Measurements from ENCODE around the gene HBEGF. TPM values are rescaled to one million over a fixed set of nuclear protein-coding genes. Genes with fewer than 3 reads are reported as not detected.
A peak's percentile ranks its signal among the peaks of the same experiment; 100 is the strongest.

HBEGF gene
- total and polyA plus RNA-seq, 2 experiments from 2014 or later: 4.9 to 9.5 TPM

GRCh38 chr5:140299056-140299455 lies 47.3 kb downstream of the HBEGF start:
- TF ChIP-seq EZH2phosphoT487 (IDR thresholded peaks at IDR 0.05; ENCODE audit: insufficient read depth, low read depth): no peak
- TF ChIP-seq EZH2 (IDR thresholded peaks at IDR 0.05; ENCODE audit: insufficient read depth, poor library complexity, severe bottlenecking): no peak
- in situ Hi-C loops (cut with MboI): no loop called here
- H3K9ac ChIP-seq: peak overlapping the region; percentile 22; the same call in 1 of the 2 replicates
- no peak for DNase-seq
- no peaks in the 10 kb centered on the region for H3K9me3 ChIP-seq (ENCODE audit: low read depth)
- no peaks in the 10 kb centered on the region for H3K9me2 ChIP-seq (ENCODE audit: insufficient read depth)
- no peak overlapping the region for H2AFZ ChIP-seq
- H3K4me3 ChIP-seq: no peak overlapping the region
- H3K4me2 ChIP-seq (ENCODE audit: unreplicated experiment): peak overlapping the region; percentile 43
- H3K4me1 ChIP-seq (ENCODE audit: insufficient read depth): peaks cover 68% of the 10 kb centered on the region
- peak overlapping the region; percentile 57 for H3K27ac ChIP-seq
- H3K79me2 ChIP-seq (ENCODE audit: insufficient read depth): peaks cover 77% of the 10 kb centered on the region
- H3K36me3 ChIP-seq (ENCODE audit: low read depth): 0 out of 2 replicates have a peak, but pooled peaks cover 7% of the 10 kb centered on the region
- peaks cover 68% of the 10 kb centered on the region for H3F3A ChIP-seq (ENCODE audit: insufficient read depth)
- 82 to 89% methylated on average over 5 of the region's 5 CpGs for WGBS, 2 experiments (ENCODE audit: low coverage in 1 of 2, low lambda C conversion rate in 2 of 2, missing lambda C conversion rate in 2 of 2)
- H3K27me3 ChIP-seq (replicated peaks; ENCODE audit: insufficient read depth): no peaks in the 10 kb centered on the region
- no peaks in the 10 kb centered on the region for H4K20me1 ChIP-seq (ENCODE audit: insufficient read depth)

DNA sequence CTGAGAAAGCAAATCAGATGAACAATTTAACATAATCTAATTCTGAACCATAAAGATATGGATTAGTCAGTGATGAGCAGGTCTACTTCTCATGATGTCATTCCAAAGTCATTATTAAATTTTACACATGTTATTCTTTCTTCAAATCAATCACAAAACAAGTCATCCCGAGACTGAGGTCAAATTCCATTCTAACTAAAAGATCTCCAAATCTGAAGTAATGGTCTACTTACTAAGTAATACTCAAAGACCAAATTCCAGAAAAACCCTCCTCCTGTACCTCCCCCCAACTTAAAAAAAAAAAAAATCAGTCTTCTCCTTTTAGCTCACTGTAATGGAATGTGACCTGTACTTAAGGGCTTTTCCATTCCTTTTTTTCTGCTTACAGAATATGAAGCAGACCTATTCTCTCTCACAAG lies 48.2 kb downstream of the HBEGF start:
- Histone ChIP-seq H3K9ac (no peak overlapping the region), H3K9me2 (ENCODE audit: insufficient read depth) (no peaks in the 10 kb centered on the region), H3K4me3 (no peak overlapping the region), H4K20me1 (ENCODE audit: insufficient read depth) (no peaks in the 10 kb centered on the region), H3F3A (ENCODE audit: insufficient read depth) (peaks cover 68% of the 10 kb centered on the region), H3K4me1 (ENCODE audit: insufficient read depth) (peaks cover 76% of the 10 kb centered on the region), H3K4me2 (ENCODE audit: unreplicated experiment) (peak overlapping the region; percentile 43), H3K36me3 (ENCODE audit: low read depth) (0 out of 2 replicates have a peak, but pooled peaks cover 7% of the 10 kb centered on the region), H3K27ac (peak overlapping the region; percentile 57), H3K79me2 (ENCODE audit: insufficient read depth) (peaks cover 85% of the 10 kb centered on the region), H2AFZ (no peak overlapping the region), H3K27me3 (replicated peaks; ENCODE audit: insufficient read depth) (no peaks in the 10 kb centered on the region), H3K9me3 (ENCODE audit: low read depth) (no peaks in the 10 kb centered on the region)
- 7 to 11% methylated on average over 1 of the region's 1 CpG for WGBS, 2 experiments (ENCODE audit: low coverage in 1 of 2, low lambda C conversion rate in 2 of 2, missing lambda C conversion rate in 2 of 2)
- peak; percentile 74 for DNase-seq
- in situ Hi-C loops (cut with MboI): no loop called here
- TF ChIP-seq EZH2phosphoT487 (IDR thresholded peaks at IDR 0.05; ENCODE audit: insufficient read depth, low read depth): no peak
- TF ChIP-seq EZH2 (IDR thresholded peaks at IDR 0.05; ENCODE audit: insufficient read depth, poor library complexity, severe bottlenecking): no peak

- Histone ChIP-seq H3K27ac (peak overlapping the region; percentile 57; the same call in 1 of the 2 replicates), H3K79me2 (ENCODE audit: insufficient read depth) (peaks cover 88% of the 10 kb centered on the region)
- WGBS, 2 experiments (ENCODE audit: low coverage in 1 of 2, low lambda C conversion rate in 2 of 2, missing lambda C conversion rate in 2 of 2): 94 to 96% methylated on average over 5 of the region's 5 CpGs
Observed at GRCh38 chr5:140297283-140297682, 49.1 kb downstream of the HBEGF start.

GRCh38 chr5:140296289-140296688 lies 50.1 kb downstream of the HBEGF start:
- Histone ChIP-seq H4K20me1 (ENCODE audit: insufficient read depth) (no peaks in the 10 kb centered on the region), H3K27me3 (replicated peaks; ENCODE audit: insufficient read depth) (no peaks in the 10 kb centered on the region), H3K79me2 (ENCODE audit: insufficient read depth) (peaks cover 88% of the 10 kb centered on the region), H2AFZ (no peak overlapping the region), H3K9me3 (ENCODE audit: low read depth) (no peaks in the 10 kb centered on the region), H3K4me3 (no peak overlapping the region), H3K27ac (no peak overlapping the region), H3K36me3 (ENCODE audit: low read depth) (0 out of 2 replicates have a peak, but pooled peaks cover 7% of the 10 kb centered on the region), H3K9me2 (ENCODE audit: insufficient read depth) (no peaks in the 10 kb centered on the region), H3K4me2 (ENCODE audit: unreplicated experiment) (no peak overlapping the region), H3K9ac (no peak overlapping the region), H3F3A (ENCODE audit: insufficient read depth) (peaks cover 67% of the 10 kb centered on the region), H3K4me1 (ENCODE audit: insufficient read depth) (peaks cover 76% of the 10 kb centered on the region)
- in situ Hi-C loops (cut with MboI): no loop called here
- 91% methylated on average over 3 of the region's 3 CpGs for WGBS, 2 experiments (ENCODE audit: low coverage in 1 of 2, low lambda C conversion rate in 2 of 2, missing lambda C conversion rate in 2 of 2)
- DNase-seq: no peak
- no peak for TF ChIP-seq EZH2phosphoT487 (IDR thresholded peaks at IDR 0.05; ENCODE audit: insufficient read depth, low read depth)
- TF ChIP-seq EZH2 (IDR thresholded peaks at IDR 0.05; ENCODE audit: insufficient read depth, poor library complexity, severe bottlenecking): no peak

More at GRCh38 chr5:140297283-140297682, 49.1 kb downstream of the HBEGF start:
- Histone ChIP-seq H2AFZ (no peak overlapping the region), H3K36me3 (ENCODE audit: low read depth) (0 out of 2 replicates have a peak, but pooled peaks cover 7% of the 10 kb centered on the region), H3K4me3 (no peak overlapping the region), H3K9me2 (ENCODE audit: insufficient read depth) (no peaks in the 10 kb centered on the region), H3K4me1 (ENCODE audit: insufficient read depth) (peaks cover 85% of the 10 kb centered on the region), H3K9ac (no peak overlapping the region), H3F3A (ENCODE audit: insufficient read depth) (peaks cover 67% of the 10 kb centered on the region), H3K9me3 (ENCODE audit: low read depth) (no peaks in the 10 kb centered on the region), H3K4me2 (ENCODE audit: unreplicated experiment) (no peak overlapping the region), H3K27me3 (replicated peaks; ENCODE audit: insufficient read depth) (no peaks in the 10 kb centered on the region), H4K20me1 (ENCODE audit: insufficient read depth) (no peaks in the 10 kb centered on the region)
- TF ChIP-seq EZH2phosphoT487 (IDR thresholded peaks at IDR 0.05; ENCODE audit: insufficient read depth, low read depth): no peak
- TF ChIP-seq EZH2 (IDR thresholded peaks at IDR 0.05; ENCODE audit: insufficient read depth, poor library complexity, severe bottlenecking): no peak
- in situ Hi-C loops (cut with MboI): no loop called here
- DNase-seq: no peak

All from GM23248 (cell line).